DOHH2 (cell line): ENCODE data around the gene MEGF11.

Experiments used
- H3F3A ChIP-seq: fragments of 200-600 bp; sonication (generic), shearing (Covaris generic); 2 replicates; pipeline ENCODE4 v1.6.0; 2016; ENCODE audit warnings: antibody characterized with exemption, mild to moderate bottlenecking; ENCODE audit not compliant: control insufficient read depth, insufficient read depth
- H3K27ac ChIP-seq: fragments of 200-600 bp; sonication (generic); 2 replicates; pipeline ENCODE4 v1.5.1; 2014; ENCODE audit warnings: low read depth, mild to moderate bottlenecking, low read length, moderate library complexity
- H3K27me3 ChIP-seq: fragments of 200-600 bp; sonication (generic); 2 replicates; pipeline ENCODE4 v1.6.1; 2014; ENCODE audit warnings: mild to moderate bottlenecking, low read length, mixed read lengths; ENCODE audit not compliant: control insufficient read depth
- H3K36me3 ChIP-seq: fragments of 200-600 bp; sonication (generic); 2 replicates; pipeline ENCODE4 v1.6.1; 2014; ENCODE audit warnings: mild to moderate bottlenecking, low read length, moderate library complexity, mixed read lengths; ENCODE audit not compliant: control insufficient read depth
- H3K4me1 ChIP-seq: fragments of 200-600 bp; sonication (generic); 2 replicates; pipeline ENCODE4 v1.6.1; 2014; ENCODE audit warnings: mild to moderate bottlenecking, low read length, mixed read lengths; ENCODE audit not compliant: control insufficient read depth
- H3K4me2 ChIP-seq: fragments of 200-600 bp; sonication (generic); 2 replicates; pipeline ENCODE4 v1.6.0; 2014; ENCODE audit warnings: mild to moderate bottlenecking, low read length, moderate library complexity
- H3K4me3 ChIP-seq: fragments of 200-600 bp; sonication (generic); 2 replicates; pipeline ENCODE4 v1.5.1; 2014; ENCODE audit warnings: mild to moderate bottlenecking, low read length, mixed read lengths
- H3K79me2 ChIP-seq: fragments of 200-600 bp; sonication (generic); 2 replicates; pipeline ENCODE4 v1.6.1; 2014; ENCODE audit warnings: mild to moderate bottlenecking, low read length, mixed read lengths; ENCODE audit not compliant: control insufficient read depth
- H3K9me2 ChIP-seq: fragments of 200-600 bp; sonication (generic); replicated peaks from 2 replicates; pipeline ENCODE4 v1.6.1; 2014; ENCODE audit warnings: mild to moderate bottlenecking, low read length, mixed read lengths; ENCODE audit not compliant: control insufficient read depth
- H3K9me3 ChIP-seq: fragments of 200-600 bp; sonication (generic); 2 replicates; pipeline ENCODE4 v1.6.1; 2014; ENCODE audit warnings: antibody characterized with exemption, low read length, mixed read lengths; ENCODE audit not compliant: control insufficient read depth, insufficient read depth
- H4K20me1 ChIP-seq: fragments of 200-600 bp; sonication (generic); 2 replicates; pipeline ENCODE4 v1.6.0; 2014; ENCODE audit warnings: low read depth, mild to moderate bottlenecking, antibody characterized with exemption, low read length, moderate library complexity; ENCODE audit not compliant: control insufficient read depth, insufficient read depth
- EZH2phosphoT487 ChIP-seq: fragments of 200-600 bp; sonication (generic); IDR thresholded peaks from 2 replicates; pipeline ENCODE4 v1.6.1; 2017; ENCODE audit warnings: borderline replicate concordance, mild to moderate bottlenecking, antibody characterized with exemption, low read length, moderate library complexity, mixed read lengths
- TF ChIP-seq, protein P1 (sequence below): fragments of 200-600 bp; sonication (generic); IDR thresholded peaks from one replicate; pipeline ENCODE4 v1.5.1; 2014; ENCODE audit warnings: antibody characterized with exemption, mild to moderate bottlenecking, low read depth, low read length; ENCODE audit not compliant: poor library complexity, severe bottlenecking

MEGF11 gene

DNA sequence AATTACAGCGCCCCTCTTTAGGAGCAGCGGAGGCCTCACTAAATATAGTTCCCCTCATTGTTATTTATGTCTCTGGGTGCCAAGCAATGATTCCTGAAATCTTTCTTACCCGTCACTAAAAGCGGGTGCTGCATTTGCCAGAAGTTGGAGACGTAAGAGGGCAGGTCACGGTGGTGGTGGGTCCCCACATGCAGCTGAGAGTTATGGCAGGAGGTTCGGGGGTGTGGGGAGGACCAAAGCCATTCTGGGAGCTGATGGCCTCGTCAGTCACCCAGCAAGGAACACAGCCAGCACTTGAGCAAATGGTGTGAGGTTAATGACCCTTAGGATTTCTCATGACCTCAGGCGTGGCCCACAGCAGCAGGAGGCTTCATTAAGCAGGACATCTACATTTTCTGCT is 255.1 kb downstream of the MEGF11 start:
- Histone ChIP-seq H3K9me2 (no peaks in the 10 kb centered on the region), H3K27me3 (no peaks in the 10 kb centered on the region), H3F3A (no peaks in the 10 kb centered on the region), H3K9me3 (no peaks in the 10 kb centered on the region), H3K4me3 (no peak overlapping the region), H3K79me2 (no peaks in the 10 kb centered on the region), H4K20me1 (no peaks in the 10 kb centered on the region; the same call in 1 of the 2 replicates), H3K36me3 (0 out of 2 replicates have a peak, but pooled peaks cover 3% of the 10 kb centered on the region), H3K27ac (no peak overlapping the region), H3K4me1 (no peaks in the 10 kb centered on the region), H3K4me2 (no peak overlapping the region)
- TF ChIP-seq EZH2phosphoT487, result no peak
- TF ChIP-seq, protein P1, sequence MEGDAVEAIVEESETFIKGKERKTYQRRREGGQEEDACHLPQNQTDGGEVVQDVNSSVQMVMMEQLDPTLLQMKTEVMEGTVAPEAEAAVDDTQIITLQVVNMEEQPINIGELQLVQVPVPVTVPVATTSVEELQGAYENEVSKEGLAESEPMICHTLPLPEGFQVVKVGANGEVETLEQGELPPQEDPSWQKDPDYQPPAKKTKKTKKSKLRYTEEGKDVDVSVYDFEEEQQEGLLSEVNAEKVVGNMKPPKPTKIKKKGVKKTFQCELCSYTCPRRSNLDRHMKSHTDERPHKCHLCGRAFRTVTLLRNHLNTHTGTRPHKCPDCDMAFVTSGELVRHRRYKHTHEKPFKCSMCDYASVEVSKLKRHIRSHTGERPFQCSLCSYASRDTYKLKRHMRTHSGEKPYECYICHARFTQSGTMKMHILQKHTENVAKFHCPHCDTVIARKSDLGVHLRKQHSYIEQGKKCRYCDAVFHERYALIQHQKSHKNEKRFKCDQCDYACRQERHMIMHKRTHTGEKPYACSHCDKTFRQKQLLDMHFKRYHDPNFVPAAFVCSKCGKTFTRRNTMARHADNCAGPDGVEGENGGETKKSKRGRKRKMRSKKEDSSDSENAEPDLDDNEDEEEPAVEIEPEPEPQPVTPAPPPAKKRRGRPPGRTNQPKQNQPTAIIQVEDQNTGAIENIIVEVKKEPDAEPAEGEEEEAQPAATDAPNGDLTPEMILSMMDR, result no peak

DNA sequence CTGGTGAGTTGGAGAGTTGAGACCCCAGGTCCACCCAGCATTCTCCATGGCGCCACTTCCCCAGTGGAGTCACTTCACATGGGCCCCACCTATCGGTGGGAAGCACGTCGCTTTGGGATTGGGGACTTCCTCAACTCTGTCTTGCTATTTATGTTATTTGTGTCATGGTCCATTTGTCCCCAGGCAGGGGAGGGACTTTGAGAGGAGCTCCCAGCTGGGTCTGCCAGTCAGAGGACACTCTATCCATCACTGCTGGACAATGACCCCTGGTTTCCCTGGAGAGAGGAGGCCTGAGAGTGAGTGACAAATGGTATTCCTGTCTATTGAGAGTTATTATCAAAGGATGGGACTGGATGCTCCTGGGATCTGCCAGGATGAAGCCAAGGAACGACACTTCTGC is 256.6 kb downstream of the MEGF11 start:
- H3K4me3 ChIP-seq, result no peak overlapping the region
- TF ChIP-seq, protein P1, result no peak
- TF ChIP-seq EZH2phosphoT487, result no peak
- no peaks in the 10 kb centered on the region for H3K79me2 ChIP-seq
- H3K27me3 ChIP-seq, result no peaks in the 10 kb centered on the region
- H3K4me1 ChIP-seq, result no peaks in the 10 kb centered on the region
- H4K20me1 ChIP-seq, result no peaks in the 10 kb centered on the region; the same call in 1 of the 2 replicates
- H3F3A ChIP-seq, result no peaks in the 10 kb centered on the region
- H3K9me2 ChIP-seq, result no peaks in the 10 kb centered on the region
- H3K9me3 ChIP-seq, result no peaks in the 10 kb centered on the region
- no peak overlapping the region for H3K4me2 ChIP-seq
- no peak overlapping the region for H3K27ac ChIP-seq
- H3K36me3 ChIP-seq, result no peaks in the 10 kb centered on the region; the same call in 1 of the 2 replicates

DNA sequence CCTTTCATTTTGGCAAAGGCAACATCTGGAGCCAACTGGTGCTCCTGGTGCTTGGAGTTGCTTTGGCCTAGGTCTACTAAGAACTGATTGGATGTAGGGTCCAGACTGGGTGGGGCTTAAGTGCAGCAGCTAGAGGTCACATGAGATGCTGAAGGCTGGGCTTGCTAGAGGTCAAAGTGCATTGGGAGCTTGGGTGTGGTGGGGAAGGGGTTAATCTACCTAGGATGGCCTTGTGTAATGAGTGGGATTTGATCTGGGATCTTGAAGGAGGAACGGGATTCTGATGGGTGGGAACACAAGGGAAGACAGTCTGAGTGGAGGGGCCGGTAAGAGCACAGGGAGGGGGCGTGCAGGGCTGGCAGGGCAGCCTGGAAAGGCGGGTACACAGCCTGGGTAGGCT is 258.7 kb downstream of the MEGF11 start:
- no peak overlapping the region for H3K27ac ChIP-seq
- TF ChIP-seq EZH2phosphoT487, result no peak
- TF ChIP-seq, protein P1, result no peak
- H3K9me3 ChIP-seq, result no peaks in the 10 kb centered on the region

DNA sequence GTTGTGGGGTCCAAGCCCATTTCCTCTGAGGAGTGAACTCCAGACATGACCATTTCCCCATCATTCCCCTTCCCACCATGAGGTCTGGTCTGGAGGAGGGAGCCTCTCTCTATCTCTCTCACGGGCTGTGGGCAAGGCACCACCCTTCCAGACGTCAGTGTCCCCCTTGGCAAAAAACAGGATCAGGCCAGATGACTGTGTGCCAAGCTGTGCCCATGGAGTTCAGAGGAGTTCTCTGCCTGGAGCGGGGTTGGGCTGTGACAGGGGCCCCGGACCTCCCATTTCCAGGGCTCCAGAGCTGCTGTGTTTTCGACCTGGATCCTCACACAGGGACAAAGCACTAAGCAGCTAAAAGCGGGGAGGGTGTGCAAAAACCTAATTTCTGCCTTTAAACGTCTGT is 259.8 kb downstream of the MEGF11 start:
- TF ChIP-seq, protein P1, result no peak
- no peak for TF ChIP-seq EZH2phosphoT487
- no peaks in the 10 kb centered on the region for H3K27me3 ChIP-seq
- no peak overlapping the region for H3K4me2 ChIP-seq
- H3K4me3 ChIP-seq, result no peak overlapping the region
- H3K27ac ChIP-seq, result no peak overlapping the region
- no peaks in the 10 kb centered on the region for H3K79me2 ChIP-seq
- no peaks in the 10 kb centered on the region; the same call in 1 of the 2 replicates for H4K20me1 ChIP-seq
- no peaks in the 10 kb centered on the region for H3K9me3 ChIP-seq
- H3K36me3 ChIP-seq, result no peaks in the 10 kb centered on the region; the same call in 1 of the 2 replicates
- no peaks in the 10 kb centered on the region for H3K9me2 ChIP-seq
- no peaks in the 10 kb centered on the region for H3F3A ChIP-seq
- no peaks in the 10 kb centered on the region for H3K4me1 ChIP-seq

More for the DNA sequence above, 258.7 kb downstream of the MEGF11 start:
- Histone ChIP-seq H3K36me3 (no peaks in the 10 kb centered on the region; the same call in 1 of the 2 replicates), H3K79me2 (no peaks in the 10 kb centered on the region), H3K4me2 (no peak overlapping the region), H4K20me1 (no peaks in the 10 kb centered on the region), H3F3A (no peaks in the 10 kb centered on the region), H3K4me3 (no peak overlapping the region), H3K27me3 (no peaks in the 10 kb centered on the region), H3K9me2 (no peaks in the 10 kb centered on the region), H3K4me1 (no peaks in the 10 kb centered on the region)
